HG02852 (cell line): ENCODE data around the gene PCBP4.

ENCODE experiments used
- ATAC-seq: cut with Tn5 transposase; IDR thresholded peaks from one replicate; pipeline ENCODE4 v1.9.1; 2021; ENCODE audit warnings: mild to moderate bottlenecking, moderate library complexity; ENCODE audit not compliant: unreplicated experiment

Gene PCBP4

GRCh38 chr3:51967384-51968169 lies at the start of gene PCBP4:
Gene PCBP4, minus strand, starts transcription at chr3:51967454. Its CDS starts 6,214 bp downstream, at chr3:51961240.
- peak; percentile 64 for ATAC-seq

DNA sequence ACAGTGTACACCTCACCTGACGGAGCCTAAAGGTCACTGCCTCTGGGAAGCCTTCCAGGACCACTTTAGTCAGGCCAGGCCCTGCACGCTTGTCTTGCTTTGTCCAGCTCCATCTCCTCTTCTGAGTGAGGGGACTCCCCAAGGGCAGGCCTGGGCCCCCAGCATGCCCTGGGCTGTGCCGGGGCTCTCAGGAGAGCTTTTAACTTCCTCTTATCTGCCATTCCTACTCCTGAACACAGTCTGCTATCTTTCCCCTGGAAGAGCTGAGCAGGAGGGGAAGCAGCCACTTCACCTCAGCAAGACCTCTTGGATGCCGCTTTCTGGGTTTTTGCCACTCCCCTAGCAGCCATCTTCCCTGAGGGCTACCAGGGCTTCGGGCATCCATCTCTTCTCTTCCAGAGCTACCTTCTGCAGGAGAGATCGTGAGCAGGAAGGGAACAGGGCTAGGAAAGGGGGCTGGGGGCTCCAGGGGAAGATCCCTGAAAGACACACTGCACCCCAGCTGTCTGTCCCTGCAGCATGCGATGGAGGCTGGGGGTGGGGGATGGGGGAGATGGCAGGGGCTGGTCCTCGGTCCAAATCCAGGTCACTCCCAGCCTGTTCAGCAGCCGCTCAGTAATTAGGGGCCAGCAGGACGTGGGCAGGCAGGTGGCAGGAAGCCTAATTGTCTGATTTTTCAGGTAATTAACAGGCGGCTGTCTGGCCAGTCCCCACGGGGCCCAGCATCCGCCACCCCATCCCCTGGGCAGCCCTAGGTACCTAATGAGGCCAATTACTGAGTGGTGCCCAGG lies 48.4 kb upstream of the PCBP4 start:
- no peak for ATAC-seq

GRCh38 chr3:52014613-52015012 lies 47.4 kb upstream of the PCBP4 start:
- no peak for ATAC-seq

GRCh38 chr3:52013802-52014598 lies 46.7 kb upstream of the PCBP4 start:
- no peak for ATAC-seq

- no peak for ATAC-seq
These were observed 45.4 kb upstream of the PCBP4 start for GRCh38 chr3:52012699-52013098.

- no peak for ATAC-seq
These were observed 43.2 kb upstream of the PCBP4 start for GRCh38 chr3:52010431-52010830.

- no peak for ATAC-seq
These were observed 40.0 kb upstream of the PCBP4 start for GRCh38 chr3:52007291-52007690.

GRCh38 chr3:52006820-52007133 lies 39.5 kb upstream of the PCBP4 start:
- ATAC-seq: no peak

DNA sequence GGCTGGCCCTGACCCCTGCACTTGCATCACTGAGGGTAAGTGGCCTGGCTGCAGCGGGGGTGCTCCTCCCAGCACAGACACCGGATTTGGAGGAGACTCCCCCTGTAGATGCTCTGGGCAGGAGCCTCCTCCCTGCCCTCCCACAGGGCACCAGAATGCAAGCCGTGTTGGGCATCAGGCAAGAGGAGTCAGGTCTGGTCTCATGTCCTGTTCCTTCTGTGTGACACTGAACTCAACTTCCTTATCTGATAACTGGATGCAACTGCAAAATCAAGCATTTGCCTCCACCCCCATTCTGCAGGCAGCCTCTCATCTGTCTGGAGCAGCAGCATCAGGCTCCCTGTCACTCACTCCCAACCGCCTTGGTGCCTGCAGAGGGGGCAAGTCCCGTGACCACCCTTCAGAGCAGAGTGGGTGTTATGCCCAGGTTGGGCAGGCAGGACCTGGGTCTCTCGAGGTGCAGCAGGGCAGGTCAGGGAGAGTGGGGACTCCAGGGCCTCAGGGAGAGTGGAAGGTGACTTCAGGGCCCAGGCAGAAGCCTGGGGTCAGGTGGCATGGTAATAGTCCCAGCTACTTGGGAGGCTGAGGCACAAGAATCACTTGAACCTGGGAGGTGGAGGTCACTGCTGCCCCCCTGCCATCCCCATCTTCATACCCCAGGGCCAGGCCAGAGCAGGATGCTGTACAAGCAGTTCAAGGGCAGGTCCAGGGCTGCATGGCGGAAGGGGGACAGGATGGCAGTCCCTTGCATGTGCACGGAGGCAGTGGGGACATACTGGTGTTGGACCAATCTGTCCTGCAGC lies 39.0 kb upstream of the PCBP4 start:
- no peak for ATAC-seq

DNA sequence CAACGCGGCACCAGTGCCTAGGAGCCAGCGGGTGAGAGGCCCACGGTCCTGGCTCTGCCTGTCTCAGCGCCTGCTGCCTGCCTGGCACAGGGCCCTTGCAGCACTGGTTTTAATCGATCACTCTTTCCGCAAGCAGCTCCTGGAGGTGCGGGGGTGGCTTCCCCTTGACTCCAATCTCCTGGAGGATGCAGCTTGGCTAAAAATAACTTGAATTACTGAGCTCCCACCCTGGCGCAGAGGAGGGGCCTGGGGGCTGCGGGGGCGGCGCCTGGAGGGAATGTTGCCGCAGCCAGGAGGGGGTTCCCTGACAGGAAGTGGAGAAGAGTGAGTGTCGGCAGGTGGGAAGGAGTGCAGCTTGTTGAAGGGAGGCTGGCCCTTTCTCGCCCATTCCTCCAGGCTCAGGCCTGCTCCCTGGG lies 38.3 kb upstream of the PCBP4 start:
- no peak for ATAC-seq

GRCh38 chr3:52004906-52005395 lies 37.7 kb upstream of the PCBP4 start:
- ATAC-seq: no peak

DNA sequence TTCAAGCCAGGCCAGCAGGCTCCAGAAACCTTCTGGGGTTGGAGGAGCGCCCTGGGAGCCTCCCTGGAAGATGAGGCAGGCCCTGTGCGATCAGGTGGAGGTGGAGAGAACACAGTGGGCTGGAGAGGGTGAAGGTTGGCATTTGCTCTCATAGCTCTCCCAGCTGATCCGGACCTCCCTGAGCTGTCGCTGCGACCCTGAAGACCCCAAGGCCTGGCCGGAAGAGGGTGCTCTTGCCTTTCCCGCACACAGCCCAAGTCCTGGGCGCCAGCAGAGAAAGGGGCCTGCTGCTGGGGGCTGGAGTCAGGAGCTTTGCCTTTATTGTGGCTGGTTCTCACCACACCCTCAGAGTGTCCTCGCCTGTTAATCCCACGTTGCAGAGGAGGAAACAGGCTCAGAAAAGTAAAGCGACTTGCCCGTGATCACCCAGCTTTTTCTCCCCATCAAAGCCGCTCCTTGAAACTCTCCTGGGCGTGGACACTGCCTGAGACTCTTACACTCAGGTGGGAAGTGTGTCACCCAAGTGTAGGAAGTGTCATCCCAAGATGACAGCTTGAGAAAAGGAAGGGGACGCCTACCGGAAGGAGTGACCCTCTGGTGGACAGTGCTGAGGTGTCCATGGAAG lies 37.0 kb upstream of the PCBP4 start:
- no peak for ATAC-seq

DNA sequence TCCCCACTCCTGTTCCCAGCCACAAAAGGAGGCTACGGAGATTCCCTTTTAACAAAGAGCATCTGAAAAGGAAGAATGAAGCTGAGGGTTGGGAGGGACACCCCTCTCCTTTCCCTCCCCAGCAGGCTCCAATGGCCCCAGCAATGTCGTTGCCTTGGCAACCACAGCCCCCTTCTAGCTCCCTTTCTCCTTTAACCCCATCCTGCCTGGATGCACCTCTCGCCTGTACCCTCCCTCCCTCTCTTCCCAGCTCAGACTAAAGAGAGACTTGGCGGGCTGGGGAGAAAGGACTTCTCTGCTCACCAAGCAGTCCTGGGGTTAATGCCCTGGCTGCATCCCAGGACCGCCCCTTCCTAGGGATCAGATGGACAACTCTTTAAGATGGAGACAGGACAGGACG lies 35.5 kb upstream of the PCBP4 start:
- no peak for ATAC-seq

DNA sequence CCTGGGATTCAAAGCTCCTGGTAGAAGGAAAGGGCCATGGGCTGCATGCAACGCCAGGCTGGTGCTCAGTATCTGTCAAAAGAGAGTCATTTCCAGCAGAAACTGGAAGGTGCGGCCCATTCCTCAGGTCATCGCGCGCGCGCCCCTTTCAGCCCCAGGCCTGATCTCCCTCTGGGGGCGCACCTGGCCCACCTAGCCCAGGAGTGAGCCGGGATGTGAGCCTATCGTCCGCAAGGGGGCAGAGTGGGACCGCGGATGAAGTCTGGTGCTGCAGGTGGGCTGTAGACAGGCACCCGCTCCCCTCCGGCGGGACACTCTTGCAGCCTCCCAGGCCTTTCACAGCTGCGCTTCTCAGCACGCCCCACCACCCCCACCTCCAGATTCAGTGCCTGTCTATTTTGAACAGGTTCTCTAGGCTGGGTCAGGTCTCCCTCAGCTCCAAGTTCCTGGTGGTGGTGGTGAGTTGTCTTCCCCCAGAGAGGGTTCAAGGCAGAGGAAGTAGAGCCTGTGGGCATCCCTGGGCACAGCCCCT lies 34.3 kb upstream of the PCBP4 start:
- peak; percentile 81 for ATAC-seq

GRCh38 chr3:51999846-52000245 lies 32.6 kb upstream of the PCBP4 start:
- no peak for ATAC-seq

DNA sequence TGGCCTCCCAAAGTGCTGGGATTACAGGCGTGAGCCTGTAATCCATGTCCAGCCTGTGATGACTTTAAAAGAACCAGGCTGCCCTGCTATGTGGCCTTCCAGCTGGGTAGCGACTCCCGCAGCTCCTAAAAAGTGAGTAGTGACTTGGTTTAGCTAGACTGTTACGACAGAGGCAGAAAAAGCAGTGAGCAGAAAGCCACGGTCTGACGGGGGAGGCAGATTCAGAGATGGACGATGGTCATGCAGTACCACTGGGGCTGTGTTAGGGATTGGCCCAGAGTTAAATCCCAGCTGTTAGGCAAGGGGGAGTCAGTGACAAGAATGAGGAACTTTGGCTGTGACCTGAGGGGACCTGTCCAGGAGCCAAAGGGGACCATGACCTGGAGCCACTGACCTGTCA lies 31.5 kb upstream of the PCBP4 start:
- no peak for ATAC-seq

DNA sequence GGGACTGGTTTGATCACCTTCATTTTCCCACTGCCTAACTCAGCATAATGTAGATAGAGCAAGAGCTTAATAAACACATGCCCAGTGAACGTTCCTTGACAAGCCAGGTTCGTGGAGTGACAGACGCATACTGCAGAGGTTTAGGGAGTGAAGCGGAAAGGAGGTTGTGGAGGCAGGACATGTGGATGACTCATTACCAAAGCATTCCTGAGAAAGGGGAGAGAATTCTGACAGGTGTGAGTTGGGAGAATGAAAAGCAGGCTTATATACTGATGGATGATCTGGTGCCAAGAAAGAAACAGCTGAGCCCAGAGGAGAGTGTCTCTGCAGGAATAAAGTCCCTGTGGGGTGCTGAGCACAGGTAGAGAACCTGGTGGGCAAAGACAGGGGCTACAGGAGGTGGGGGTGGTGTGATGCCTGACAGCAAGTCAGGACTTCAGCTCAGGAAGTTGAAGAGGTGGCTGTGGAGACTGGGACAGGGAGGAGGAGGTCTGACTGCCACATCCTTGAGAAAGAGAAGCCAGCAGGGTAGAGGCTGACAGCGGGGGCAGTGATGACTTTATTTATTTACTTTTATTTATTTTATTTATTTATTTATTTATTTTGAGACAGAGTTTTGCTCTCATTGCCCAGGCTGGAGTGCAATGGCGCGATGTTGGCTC lies 30.8 kb upstream of the PCBP4 start:
- ATAC-seq: no peak

DNA sequence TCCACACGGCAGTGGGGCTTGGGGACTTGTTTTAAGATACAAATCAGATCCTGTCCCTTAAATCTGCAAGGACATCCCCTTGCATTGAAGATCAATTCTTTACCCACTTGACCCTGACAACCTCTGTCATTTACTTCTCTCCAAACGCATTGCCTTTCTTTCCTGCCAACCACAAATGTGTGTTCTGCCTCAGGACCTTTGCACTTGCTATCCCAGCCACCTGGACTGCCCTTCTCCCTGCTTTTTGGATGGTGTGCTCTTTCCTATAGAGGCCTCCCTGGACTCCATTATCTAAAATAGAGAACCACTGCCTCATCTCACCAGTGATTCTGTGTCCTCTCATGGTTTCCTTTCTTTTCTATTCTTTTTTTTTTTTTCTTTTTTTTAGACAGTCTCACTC lies 29.9 kb upstream of the PCBP4 start:
- ATAC-seq: no peak
